ENCODE data around the gene CCIN. TPM values are rescaled to one million over a fixed set of nuclear protein-coding genes. Genes with fewer than 3 reads are reported as not detected.
A peak's percentile ranks its signal among the peaks of the same experiment; 100 is the strongest.

CCIN gene
- total RNA-seq, 1 experiment from 2014 or later = 0.20 TPM

DNA sequence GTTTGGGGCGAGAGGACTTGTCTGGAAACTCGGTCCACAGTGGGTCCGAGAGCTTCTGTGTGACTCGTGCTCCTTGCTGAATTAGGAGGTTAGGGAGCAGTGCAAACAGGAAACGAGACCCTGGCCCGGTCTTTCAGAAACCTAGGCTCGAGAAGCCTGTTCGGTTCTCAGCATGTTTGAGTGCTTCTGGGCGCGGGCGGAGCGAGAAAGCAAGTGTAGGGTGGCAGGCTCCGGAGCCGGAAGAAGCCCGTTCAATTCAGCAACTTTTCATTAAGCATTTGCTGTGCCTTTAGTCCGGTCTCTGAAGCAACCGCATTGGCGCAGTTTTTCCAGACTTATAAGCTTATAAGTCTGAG is 22.1 kb downstream of the CCIN start:
- Mint-ChIP-seq H3K27ac (peak overlapping the region; percentile 89), H3K4me1 (peaks cover 34% of the 10 kb centered on the region), H3K36me3 (peaks cover 15% of the 10 kb centered on the region), H3K9me3 (no peaks in the 10 kb centered on the region), H3K4me3 (peak overlapping the region; percentile 97), H3K27me3 (ENCODE audit: low read depth) (peaks cover 18% of the 10 kb centered on the region)
- POLR2A ChIA-PET = interaction anchor here (1.1 to 2.6 kb wide), 3 partner anchors 27 to 91 kb away, joined by 3 to 24 read pairs (median 4); no protein-coding TSS in a partner anchor
- TF ChIP-seq NR1H2 (CRISPR knock-in tag; IDR thresholded peaks at IDR 0.05) (no peak), ELF4 (CRISPR knock-in tag; IDR thresholded peaks at IDR 0.05; ENCODE audit: low read depth) (no peak), ZNF317 (CRISPR knock-in tag; IDR thresholded peaks at IDR 0.05; ENCODE audit: borderline replicate concordance, low read depth) (no peak), ZBTB21 (CRISPR knock-in tag; IDR thresholded peaks at IDR 0.05; ENCODE audit: borderline replicate concordance) (no peak), ZNF263 (CRISPR knock-in tag; IDR thresholded peaks at IDR 0.05; ENCODE audit: low read depth) (no peak)
- TF ChIP-seq, protein P1, sequence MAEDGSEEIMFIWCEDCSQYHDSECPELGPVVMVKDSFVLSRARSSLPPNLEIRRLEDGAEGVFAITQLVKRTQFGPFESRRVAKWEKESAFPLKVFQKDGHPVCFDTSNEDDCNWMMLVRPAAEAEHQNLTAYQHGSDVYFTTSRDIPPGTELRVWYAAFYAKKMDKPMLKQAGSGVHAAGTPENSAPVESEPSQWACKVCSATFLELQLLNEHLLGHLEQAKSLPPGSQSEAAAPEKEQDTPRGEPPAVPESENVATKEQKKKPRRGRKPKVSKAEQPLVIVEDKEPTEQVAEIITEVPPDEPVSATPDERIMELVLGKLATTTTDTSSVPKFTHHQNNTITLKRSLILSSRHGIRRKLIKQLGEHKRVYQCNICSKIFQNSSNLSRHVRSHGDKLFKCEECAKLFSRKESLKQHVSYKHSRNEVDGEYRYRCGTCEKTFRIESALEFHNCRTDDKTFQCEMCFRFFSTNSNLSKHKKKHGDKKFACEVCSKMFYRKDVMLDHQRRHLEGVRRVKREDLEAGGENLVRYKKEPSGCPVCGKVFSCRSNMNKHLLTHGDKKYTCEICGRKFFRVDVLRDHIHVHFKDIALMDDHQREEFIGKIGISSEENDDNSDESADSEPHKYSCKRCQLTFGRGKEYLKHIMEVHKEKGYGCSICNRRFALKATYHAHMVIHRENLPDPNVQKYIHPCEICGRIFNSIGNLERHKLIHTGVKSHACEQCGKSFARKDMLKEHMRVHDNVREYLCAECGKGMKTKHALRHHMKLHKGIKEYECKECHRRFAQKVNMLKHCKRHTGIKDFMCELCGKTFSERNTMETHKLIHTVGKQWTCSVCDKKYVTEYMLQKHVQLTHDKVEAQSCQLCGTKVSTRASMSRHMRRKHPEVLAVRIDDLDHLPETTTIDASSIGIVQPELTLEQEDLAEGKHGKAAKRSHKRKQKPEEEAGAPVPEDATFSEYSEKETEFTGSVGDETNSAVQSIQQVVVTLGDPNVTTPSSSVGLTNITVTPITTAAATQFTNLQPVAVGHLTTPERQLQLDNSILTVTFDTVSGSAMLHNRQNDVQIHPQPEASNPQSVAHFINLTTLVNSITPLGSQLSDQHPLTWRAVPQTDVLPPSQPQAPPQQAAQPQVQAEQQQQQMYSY (CRISPR knock-in tag; IDR thresholded peaks at IDR 0.05) = no peak
- TF ChIP-seq, protein P2, sequence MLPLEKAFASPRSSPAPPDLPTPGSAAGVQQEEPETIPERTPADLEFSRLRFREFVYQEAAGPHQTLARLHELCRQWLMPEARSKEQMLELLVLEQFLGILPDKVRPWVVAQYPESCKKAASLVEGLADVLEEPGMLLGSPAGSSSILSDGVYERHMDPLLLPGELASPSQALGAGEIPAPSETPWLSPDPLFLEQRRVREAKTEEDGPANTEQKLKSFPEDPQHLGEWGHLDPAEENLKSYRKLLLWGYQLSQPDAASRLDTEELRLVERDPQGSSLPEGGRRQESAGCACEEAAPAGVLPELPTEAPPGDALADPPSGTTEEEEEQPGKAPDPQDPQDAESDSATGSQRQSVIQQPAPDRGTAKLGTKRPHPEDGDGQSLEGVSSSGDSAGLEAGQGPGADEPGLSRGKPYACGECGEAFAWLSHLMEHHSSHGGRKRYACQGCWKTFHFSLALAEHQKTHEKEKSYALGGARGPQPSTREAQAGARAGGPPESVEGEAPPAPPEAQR (CRISPR knock-in tag; IDR thresholded peaks at IDR 0.05) = no peak
- TF ChIP-seq, protein P3, sequence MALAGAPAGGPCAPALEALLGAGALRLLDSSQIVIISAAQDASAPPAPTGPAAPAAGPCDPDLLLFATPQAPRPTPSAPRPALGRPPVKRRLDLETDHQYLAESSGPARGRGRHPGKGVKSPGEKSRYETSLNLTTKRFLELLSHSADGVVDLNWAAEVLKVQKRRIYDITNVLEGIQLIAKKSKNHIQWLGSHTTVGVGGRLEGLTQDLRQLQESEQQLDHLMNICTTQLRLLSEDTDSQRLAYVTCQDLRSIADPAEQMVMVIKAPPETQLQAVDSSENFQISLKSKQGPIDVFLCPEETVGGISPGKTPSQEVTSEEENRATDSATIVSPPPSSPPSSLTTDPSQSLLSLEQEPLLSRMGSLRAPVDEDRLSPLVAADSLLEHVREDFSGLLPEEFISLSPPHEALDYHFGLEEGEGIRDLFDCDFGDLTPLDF (CRISPR knock-in tag; IDR thresholded peaks at IDR 0.05) = no peak
- TF ChIP-seq, protein P4, sequence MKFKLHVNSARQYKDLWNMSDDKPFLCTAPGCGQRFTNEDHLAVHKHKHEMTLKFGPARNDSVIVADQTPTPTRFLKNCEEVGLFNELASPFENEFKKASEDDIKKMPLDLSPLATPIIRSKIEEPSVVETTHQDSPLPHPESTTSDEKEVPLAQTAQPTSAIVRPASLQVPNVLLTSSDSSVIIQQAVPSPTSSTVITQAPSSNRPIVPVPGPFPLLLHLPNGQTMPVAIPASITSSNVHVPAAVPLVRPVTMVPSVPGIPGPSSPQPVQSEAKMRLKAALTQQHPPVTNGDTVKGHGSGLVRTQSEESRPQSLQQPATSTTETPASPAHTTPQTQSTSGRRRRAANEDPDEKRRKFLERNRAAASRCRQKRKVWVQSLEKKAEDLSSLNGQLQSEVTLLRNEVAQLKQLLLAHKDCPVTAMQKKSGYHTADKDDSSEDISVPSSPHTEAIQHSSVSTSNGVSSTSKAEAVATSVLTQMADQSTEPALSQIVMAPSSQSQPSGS (CRISPR knock-in tag; IDR thresholded peaks at IDR 0.05; ENCODE audit: borderline replicate concordance, low read depth) = no peak
- TF ChIP-seq, protein P5, sequence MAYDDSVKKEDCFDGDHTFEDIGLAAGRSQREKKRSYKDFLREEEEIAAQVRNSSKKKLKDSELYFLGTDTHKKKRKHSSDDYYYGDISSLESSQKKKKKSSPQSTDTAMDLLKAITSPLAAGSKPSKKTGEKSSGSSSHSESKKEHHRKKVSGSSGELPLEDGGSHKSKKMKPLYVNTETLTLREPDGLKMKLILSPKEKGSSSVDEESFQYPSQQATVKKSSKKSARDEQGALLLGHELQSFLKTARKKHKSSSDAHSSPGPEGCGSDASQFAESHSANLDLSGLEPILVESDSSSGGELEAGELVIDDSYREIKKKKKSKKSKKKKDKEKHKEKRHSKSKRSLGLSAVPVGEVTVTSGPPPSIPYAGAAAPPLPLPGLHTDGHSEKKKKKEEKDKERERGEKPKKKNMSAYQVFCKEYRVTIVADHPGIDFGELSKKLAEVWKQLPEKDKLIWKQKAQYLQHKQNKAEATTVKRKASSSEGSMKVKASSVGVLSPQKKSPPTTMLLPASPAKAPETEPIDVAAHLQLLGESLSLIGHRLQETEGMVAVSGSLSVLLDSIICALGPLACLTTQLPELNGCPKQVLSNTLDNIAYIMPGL (CRISPR knock-in tag; IDR thresholded peaks at IDR 0.05) = no peak
- TF ChIP-seq, protein P6, sequence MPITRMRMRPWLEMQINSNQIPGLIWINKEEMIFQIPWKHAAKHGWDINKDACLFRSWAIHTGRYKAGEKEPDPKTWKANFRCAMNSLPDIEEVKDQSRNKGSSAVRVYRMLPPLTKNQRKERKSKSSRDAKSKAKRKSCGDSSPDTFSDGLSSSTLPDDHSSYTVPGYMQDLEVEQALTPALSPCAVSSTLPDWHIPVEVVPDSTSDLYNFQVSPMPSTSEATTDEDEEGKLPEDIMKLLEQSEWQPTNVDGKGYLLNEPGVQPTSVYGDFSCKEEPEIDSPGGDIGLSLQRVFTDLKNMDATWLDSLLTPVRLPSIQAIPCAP (CRISPR knock-in tag; IDR thresholded peaks at IDR 0.05) = no peak
- ATAC-seq = no peak
- DNase-seq (ENCODE audit: low spot score) = no peak
- CTCF ChIA-PET = interaction anchor here (0.7 to 3.9 kb wide), 13 partner anchors 23 to 365 kb away, joined by 3 to 26 read pairs (median 4); no protein-coding TSS in a partner anchor

DNA sequence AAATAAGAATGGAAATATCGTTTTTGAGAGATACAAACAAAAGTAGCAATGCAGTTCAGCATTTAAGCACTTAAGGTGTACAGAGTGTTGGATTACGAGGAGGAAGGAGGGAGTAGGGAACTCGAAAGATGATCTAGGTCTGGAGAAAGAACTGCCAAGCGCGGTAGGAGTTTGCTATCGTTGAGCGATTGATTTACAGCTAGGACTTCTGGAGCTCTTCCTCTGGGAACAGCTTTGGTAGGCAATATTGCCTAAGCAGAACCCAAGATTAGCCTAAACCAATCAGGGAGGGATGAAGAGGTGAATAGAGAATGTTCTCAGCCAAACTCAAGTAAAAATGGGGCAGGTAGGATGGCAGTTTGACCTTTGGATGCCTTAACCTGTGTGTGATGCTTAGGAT is 22.5 kb downstream of the CCIN start:
- no peak for ATAC-seq
- Mint-ChIP-seq H3K4me1 (peaks cover 34% of the 10 kb centered on the region), H3K27me3 (ENCODE audit: low read depth) (peaks cover 18% of the 10 kb centered on the region), H3K27ac (peak overlapping the region; percentile 89), H3K4me3 (peak overlapping the region; percentile 97), H3K36me3 (peaks cover 15% of the 10 kb centered on the region), H3K9me3 (no peaks in the 10 kb centered on the region)
- ChIA-PET CTCF (interaction anchor here (1.0 to 3.9 kb wide), 6 partner anchors 25 to 237 kb away, joined by 3 to 26 read pairs (median 6); no protein-coding TSS in a partner anchor), POLR2A (interaction anchor here (1.4 to 2.6 kb wide), 2 partner anchors 27 to 88 kb away, joined by 3 to 24 read pairs; no protein-coding TSS in a partner anchor)
- no peak for TF ChIP-seq TP53 (CRISPR knock-in tag; IDR thresholded peaks at IDR 0.05)
- TF ChIP-seq ZNF416 (CRISPR knock-in tag; IDR thresholded peaks at IDR 0.05) = no peak
- TF ChIP-seq CREM (CRISPR knock-in tag; IDR thresholded peaks at IDR 0.05) = no peak
- no peak for DNase-seq (ENCODE audit: low spot score)
